Measurements from ENCODE around the gene ACO2. TPM values are rescaled to one million over a fixed set of nuclear protein-coding genes. Genes with fewer than 3 reads are reported as not detected.
A peak's percentile ranks its signal among the peaks of the same experiment; 100 is the strongest.

Gene ACO2
- total RNA-seq, 1 donor from 2014 or later: 75.0 TPM

DNA sequence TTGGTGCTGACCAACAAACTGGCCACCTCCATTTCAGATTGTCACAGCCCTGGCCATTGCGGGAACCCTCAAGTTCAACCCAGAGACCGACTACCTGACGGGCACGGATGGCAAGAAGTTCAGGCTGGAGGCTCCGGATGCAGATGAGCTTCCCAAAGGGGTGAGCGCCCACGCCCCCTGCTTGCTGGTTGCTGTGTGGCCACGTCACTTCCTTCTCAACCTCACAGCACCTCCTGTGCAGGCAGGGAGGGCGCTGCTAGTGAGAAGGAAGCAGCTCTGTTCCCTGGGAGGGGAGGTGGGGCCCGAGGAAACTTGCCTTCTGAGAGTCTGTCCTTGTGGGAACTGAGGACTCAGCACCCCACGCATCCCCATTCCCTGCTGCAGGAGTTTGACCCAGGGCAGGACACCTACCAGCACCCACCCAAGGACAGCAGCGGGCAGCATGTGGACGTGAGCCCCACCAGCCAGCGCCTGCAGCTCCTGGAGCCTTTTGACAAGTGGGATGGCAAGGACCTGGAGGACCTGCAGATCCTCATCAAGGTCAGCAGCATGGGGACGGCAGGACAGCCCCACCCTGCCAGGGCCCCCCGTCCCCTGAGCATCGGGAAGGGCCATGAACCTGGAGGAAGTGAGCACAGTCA lies 56.0 kb downstream of the ACO2 start:
- peak; percentile 50 for DNase-seq

DNA sequence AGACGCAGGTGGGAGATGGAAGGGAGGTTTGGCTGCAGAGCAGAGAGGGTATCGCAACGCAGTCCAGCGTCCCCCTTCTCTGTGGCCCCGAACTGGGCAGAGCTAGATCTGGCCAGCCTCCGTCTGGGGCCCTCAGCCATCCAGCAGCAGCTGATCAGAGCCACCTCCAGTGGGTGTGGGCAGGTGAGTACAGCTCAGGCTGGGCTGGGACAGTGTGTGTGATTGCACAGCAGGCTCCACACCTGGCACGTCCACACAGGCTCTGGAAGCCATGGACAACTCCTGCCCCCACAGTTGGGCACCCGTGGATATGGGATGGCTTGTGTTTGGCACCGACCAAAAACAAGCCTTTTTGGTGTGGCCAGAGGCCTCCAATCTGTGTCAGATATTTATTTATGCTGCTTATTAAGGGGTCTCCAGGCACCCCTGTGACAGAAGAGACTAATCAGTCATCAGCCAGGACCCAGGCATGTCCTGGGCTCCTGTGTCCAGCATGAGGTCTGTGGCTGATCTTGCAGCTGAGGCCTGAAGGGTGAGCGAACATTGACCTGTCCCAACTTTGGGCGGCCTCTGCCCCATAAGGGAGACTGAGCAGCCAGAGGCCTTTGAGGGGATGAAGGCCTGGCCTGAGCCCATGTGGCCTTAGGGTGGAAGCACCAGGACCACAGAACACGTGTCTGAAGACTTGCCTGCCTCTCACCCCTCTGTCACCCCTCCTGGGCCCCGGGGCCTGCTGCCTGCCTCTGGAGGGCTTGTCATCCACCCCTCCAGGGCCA lies 56.7 kb downstream of the ACO2 start:
- no peak for DNase-seq

DNA sequence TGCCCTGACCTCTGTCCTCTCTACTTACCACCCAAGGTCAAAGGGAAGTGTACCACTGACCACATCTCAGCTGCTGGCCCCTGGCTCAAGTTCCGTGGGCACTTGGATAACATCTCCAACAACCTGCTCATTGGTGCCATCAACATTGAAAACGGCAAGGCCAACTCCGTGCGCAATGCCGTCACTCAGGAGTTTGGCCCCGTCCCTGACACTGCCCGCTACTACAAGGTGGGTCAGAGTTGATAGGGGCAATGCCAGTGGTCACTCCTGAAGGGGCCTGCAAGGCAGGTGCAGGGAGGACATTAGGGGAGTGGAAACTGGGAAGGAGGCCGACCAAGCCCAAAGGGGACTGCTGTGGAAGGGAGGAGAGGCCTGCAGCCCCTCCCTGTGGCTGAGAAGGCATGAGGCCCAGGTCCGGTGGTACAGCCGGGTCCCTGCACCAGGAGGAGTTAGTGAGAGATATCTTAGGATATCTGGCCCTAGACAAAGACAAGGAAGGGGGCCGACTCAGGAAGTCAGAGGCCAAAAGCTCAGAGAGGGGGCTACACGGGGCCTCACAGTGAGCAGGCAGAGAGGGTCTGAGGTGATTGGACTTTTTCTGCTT lies 57.4 kb downstream of the ACO2 start:
- no peak for DNase-seq

DNA sequence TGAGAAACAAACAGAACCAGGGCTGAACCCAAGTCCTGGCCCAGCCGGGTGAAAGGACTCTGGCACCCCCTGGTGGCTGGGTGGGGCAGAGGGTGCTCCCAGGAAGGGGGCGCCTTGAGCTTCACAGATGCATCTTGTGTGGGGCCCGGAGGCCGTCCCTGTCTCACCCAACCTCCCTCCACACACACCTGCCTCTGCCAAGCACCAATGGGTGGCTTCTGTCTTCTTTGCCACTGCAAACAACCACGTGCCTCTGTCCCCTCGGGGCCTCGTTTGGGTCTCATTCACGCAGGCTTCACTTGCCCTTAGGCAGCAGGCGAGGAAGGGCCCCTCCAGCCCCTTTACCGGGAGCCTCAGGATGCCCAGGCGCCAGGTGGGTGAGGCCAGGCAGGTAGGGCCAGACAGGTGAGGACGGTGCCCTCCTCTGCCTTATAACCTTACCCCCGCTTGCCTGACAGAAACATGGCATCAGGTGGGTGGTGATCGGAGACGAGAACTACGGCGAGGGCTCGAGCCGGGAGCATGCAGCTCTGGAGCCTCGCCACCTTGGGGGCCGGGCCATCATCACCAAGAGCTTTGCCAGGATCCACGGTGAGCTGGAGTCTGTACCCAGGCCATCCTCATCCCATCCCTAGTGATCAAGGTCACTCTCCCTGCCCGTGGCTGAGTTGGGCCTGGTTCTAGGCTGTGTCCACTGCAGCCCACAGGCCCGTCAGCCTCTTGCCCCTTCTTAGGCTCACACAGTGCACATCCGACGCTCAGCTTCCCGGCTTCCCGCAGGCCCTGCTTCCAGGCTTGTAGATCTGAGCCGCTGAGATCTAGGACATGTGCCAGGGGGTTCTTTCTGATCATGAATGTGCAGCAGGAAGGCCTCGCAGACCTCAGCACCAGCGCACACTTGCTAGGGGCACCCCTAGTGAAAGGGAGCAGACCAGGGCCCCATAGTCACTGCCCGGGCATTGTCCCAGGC lies 58.2 kb downstream of the ACO2 start:
- peak; percentile 50 for DNase-seq

DNA sequence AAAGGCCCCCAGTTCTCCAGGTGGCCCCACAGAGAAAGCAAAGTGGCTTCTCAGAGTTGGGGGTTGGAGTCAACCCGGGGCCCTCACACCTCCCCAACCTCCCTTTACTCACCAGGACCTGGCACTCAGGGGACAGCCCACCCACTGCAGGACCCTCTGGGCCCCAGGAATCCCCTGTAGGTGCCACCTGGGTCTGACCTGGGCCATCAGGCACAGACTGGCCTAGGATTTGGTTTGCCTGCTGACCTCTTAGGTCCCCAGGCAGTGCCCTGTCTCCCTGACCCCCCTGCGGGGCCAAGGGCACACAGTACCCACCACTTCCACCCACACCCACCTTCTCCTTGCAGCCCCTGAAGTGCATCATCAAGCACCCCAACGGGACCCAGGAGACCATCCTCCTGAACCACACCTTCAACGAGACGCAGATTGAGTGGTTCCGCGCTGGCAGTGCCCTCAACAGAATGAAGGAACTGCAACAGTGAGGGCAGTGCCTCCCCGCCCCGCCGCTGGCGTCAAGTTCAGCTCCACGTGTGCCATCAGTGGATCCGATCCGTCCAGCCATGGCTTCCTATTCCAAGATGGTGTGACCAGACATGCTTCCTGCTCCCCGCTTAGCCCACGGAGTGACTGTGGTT lies 59.3 kb downstream of the ACO2 start:
- no peak for DNase-seq

DNA sequence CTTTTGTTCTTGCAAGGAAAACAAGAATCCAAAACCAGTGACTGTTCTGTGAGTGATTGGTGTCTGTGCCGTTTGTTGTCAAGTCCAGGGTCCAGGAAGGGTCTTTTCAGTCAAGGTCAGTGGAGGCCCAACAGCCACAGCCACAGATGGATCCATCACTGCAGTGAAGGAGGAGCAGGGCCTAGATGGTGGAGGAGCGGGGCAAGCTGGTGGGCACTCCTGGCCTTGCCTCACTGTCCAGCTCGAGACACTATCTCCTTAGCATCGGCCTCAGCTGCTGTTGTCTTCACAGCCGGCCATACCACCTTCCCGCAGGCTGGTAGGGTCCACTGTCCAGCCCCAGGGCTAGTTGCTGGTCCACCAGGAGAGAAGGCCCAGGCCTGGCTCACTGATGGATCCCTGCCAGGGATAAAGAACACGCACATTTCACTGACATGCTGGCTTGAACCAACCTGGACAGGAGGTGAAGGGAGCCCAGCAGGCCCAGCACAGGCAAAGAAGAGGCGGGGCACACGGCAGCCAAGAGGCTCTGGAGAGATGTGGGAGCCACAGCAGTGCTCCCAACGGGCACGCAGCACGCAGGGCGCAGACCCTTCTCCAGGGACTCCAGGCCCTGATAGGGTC lies 60.1 kb downstream of the ACO2 start:
- no peak for DNase-seq

DNA sequence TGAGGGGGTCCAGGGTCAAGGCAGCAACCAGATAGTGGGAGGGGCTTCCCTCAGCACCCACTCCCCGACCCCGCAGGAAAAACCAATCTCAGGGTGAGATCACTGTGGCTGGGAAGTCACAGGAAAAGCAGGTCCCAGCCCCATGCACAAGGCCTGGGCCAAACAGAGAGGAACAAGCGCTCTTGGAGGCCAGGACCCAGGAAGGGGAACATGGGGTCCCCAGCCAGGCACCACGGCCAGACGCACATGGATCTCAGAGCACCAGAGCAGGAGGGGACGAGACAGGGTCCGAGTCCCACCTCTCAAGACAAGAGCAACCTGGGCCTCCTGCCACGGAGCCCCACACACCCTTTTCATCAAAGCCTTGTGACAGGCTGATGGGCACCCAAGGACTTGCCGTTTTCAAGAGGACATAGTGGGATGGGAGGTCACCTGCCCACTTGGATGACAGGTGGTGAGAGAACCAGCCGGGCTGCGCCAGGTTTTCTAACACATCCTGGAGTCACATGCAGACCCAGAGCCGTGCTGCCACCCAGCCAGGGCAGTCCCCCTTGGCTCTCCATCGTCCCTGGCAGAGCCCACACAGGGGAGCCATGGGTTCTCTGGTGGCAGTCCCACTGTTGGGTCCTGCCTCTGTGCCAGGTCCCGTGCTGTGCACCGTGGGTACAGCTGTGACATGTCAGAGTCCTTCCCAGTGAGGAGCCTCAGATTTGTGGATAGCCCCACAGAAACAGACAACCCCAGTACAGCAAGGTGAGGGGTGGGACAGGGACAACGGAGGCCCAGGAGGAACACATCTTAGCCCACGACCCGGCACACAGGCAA lies 62.2 kb downstream of the ACO2 start:
- DNase-seq: no peak

DNA sequence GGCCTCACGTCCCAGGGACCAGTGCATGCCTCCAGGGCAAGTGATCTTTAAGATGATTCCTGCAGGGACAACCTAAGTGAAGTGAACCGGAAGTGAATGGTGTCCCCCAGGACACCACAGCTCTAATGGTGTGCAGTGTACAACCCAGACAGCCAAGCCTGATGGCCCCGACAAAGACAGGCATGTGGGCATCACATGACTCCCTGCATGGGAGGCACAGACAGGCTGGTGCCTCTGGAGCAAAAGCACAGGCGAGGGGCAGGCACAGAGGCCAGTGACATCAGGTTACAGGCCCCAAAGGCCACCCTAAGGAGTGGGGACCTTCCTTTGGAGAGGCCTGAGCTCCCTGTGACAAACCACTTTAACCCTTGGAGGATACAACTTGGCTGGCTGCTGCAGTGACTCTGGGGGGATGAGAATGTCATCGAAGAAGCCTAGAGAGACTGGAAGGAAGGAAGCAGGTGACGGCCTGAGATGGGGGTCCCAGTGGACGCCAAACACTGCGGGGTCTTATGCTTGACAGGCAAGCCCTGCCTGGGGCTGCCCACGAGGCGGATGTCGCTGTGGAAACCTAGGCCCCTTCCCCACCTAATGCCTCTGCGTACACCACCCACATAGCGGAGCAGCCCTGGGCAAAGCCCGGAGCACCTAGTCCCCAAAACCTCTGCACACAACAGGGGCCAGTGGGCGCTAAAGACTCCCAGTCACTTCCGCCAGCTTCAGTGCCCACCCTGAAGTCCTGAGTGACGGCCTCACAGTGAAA lies 63.0 kb downstream of the ACO2 start:
- DNase-seq: no peak

DNA sequence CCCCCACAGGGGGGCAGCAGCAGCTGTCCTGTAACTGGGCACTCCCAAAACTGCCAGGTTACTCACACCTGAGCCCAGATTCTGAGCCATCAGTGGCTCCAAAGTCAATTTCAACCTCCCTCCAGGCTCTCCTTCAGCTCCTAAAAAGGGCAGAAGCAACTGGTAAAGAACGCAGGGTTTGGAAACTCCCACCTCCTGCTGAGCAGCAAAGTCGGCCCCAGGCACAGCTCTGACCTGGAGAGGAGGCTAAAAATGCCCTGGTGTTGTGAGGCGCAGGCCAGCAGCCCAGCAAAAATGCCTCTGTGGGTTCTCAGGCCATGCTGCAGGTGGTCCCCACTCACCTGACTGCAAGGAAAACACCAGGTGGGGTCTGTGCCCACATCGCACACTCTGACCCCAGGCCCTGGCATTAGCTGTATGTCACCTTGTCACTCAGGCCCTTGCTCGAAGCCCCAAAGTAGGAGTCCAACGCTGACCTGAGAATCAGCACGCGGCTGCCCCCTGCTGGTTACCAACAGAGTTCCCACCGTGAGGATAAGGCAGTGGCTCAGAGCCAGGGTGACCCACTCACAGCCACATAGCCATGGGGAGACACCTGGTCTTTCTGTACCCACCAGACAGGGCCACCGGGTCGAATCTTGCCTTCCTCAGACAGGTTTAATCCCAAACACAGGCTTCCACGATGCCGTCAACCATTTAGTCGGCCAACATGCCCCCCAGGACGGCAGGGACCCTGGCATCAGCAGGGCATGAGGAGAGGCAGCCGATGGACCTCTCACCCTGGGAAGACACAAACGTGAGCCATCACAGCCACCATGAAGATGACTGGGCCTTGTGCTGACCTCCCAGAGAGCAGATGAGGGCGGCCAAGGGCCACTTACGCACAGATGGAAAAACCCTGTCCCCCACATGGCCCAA lies 64.2 kb downstream of the ACO2 start:
- DNase-seq: peak; percentile 84

DNA sequence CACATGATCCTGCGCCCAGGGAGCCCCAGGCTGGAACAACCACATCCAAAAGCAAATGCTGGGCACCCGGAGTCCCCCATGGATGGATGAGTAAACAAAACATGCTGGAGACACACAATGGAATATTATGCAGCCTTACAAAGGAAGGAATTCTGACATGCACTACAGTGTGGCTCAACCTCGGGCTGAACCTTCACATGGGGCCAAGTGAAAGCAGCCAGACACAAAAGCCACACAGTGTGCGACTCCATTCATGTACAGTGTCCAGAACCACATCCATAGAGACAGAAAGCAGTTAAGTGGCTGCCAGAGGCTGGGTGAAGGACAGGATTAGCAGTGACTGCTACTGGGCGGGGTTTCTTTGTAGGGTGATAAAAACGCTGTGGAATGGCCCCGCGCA lies 65.3 kb downstream of the ACO2 start:
- DNase-seq: no peak

DNA sequence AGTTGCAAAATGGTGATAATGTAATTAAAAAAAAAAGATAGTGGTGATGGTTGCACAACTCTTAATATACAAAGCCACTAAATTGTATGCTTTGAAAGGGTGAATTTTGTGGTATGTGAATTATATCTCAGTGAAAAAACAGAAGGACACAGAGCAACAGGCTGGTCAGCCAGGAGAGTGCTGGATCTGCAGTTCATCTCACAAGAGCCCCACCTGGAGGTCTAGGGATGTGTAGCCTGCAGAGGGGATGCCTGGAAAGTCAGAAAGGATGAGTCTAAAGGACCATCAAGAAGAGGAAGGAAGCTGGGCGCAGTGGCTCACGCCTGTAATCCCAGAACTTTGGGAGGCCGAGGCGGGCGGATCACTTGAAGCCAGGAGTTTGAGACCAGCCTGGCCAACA lies 66.3 kb downstream of the ACO2 start:
- peak; percentile 36 for DNase-seq

DNA sequence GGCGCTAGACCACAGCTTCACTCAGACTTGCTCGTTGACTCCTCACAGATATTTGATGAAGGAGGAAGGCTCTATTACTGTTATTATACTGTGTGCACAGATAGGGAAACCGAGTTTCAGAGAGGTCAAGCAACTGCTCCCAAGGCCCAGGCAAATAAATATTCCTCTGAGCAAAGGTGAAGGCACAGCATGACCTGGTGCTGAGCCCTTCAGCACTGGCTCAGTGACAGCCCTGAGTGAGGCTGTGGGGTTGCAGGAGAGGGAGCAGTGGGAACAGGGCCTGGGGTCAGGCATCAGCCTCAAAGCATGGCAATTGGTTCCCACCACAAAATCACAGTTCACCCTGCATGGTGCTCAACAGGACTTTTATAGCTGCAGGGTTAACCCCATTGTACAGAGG lies 68.3 kb downstream of the ACO2 start:
- DNase-seq: no peak

DNA sequence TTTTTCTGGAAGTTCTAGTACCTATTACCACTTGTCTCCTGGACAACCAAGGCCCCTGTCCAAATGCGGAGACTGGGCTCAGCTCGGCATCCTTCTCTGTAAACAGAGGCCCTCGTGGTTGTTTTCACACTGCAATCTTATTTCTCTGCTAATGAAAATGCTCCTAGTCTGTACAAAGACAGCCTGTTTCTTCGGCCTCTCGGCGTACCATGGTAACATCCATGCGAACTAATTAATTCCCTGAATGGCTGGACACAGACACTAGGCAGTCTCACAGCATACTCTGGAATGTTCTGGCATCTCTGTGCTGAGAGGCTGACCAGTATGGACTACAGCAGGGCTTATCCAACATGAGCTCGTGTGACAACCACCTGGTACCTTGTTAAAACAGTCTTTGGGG lies 69.7 kb downstream of the ACO2 start:
- no peak for DNase-seq

DNA sequence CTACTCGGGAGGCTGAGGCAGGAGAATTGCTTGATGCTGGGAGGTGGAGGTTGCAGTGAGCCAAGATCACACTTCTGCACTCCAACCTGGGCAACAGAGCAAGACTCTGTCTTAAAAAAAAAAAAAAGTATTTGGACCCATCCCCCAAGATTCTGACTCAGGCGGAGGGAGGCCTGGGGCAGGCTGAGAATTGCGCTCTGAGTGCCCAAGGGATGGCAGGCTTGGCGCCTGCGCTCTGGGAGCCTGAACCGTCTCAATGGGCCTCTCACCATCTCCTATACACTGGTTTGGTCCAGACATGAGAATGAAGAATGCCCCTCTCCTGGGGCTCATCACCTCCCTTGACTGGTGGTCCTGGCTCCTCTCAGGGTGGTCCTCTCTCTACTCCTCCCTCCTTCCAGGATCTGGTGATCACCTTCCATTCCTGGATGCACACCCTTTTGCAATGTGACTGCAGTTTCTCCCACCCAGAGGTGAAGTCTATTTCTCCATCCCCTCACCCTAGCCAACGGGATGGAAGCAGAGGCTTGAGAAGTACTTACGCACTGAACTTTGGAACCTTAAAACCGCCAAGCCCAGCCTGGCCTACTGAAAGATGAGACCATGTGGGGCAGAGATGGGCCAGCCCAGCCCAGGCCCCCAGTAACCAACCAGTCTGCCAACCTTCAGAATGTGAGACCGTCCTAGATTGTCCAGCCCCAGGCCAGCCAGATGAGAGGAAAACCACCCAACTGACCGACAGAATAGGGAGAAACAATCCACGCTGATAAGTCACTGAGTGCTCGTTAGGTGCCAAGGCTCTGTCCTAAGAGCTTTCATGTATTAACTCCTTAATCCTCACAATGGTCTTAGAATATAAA lies 70.5 kb downstream of the ACO2 start:
- DNase-seq: no peak

DNA sequence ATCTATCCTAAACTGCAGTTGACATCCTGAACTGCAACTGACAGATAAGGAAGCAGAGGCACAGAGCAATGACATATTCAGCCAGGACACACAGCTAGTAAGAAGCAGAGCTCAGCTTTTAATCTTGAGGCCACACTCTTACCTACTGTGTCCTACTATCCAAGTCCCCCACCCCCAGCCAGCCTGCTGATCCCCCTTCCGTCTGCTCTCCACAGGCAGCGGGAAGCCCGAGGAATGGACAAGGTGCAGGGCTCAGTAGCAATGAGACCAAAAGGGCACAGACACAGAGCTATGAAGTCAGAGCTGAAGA lies 71.0 kb downstream of the ACO2 start:
- DNase-seq: no peak

DNA sequence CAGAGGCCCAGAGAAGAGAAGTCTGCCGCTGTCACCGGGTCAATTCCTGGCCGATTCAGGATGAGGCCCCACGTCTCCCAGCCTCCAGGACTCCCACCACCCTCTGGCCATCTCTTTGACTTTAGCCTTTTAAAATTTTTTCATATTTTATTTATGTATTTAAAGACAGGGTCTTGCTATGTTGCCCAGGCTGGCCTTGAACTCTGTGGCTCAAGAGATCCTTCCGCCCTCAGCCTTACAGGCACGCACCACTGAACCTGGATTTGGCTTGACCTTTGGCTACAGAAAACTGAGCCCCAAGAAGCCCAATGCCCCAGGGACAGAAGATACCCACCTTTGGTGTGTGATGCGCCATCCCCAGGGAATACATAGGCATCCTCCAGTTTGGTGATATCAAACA lies 71.4 kb downstream of the ACO2 start:
- no peak for DNase-seq

DNA sequence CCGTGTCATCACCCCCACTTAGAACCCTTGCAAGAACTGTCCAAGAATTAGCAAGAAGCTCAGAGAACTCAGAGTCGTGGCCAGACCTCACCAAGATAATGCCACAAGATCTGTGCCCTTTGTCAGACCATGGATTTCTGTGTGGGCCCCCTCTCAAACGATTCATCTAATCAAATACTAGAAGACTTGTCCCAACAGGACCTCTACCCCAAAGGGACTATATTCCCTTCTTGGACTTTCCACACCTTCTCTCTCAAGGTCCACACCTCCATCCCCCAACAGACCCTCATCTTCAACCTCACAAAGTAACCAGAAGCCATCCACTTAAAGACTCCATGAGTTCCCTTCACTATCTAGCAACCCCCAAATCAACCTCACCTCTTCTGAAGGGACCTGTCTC lies 72.6 kb downstream of the ACO2 start:
- no peak for DNase-seq

DNA sequence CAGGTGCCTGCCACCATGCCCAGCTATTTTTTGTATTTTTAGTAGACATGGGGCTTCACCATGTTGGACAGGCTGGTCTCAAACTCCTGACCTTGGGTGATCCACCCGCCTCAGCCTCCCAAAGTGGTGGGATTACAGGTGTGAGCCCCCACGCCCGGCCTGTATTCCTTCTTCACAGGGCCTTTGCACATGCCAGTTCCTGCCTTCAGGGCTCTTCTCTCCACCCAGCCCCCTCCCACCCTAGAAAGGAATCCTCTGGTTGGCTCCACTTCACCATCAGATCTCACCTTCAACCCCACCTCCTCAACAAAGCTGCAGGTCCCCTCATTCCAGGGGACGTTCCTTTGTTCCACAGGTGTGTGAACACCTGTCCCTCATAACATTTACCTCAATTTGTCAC lies 73.3 kb downstream of the ACO2 start:
- no peak for DNase-seq
